K562 (cell line): ENCODE data around the gene WLS. TPM values are rescaled to one million over a fixed set of nuclear protein-coding genes. Genes with fewer than 3 reads are reported as not detected.

Experiments used
- ATAC-seq: fragments of 200-7000 bp; cut with Tn5 transposase; 3 replicates; pipeline ENCODE4 v1.9.1; 2020; ENCODE audit warnings: moderate library complexity
- BruUV-seq: library from RNA; stranded (reverse); fragments of 400-500 nt; replicated peaks from 2 replicates; lab custom pipeline; 2021; lab: Mats Ljungman, UMichigan
- CTCF ChIA-PET: fragments of 300-600 bp; formaldehyde crosslinking; extraction: SDS; loops from one replicate; lab custom pipeline; 2021; ENCODE audit warnings: low intra/inter-chr PET ratio; lab: Yijun Ruan, JAX
- POLR2A ChIA-PET: fragments of 300-600, 350-650 bp; sonication (Branson Sonifier 250); formaldehyde crosslinking; extraction: SDS; loops from one replicate; lab custom pipeline; 2021; ENCODE audit warnings: antibody characterized with exemption, inconsistent platforms; lab: Yijun Ruan, JAX
- DNase-seq, 4 experiments: peaks; one replicate each; pipeline versions ENCODE4 v3.0.0 to v3.0.0-alpha.2; 2011 to 2018; ENCODE audit warnings: low spot score in 3 of 4, mixed read lengths in 3 of 4; ENCODE audit errors: extremely low read depth in 1 of 4
- FAIRE-seq: peaks from 2 replicates; lab custom pipeline; 2011; peaks lifted over from hg19 to GRCh38; lab: Jason Lieb, UNC
- H2AFZ ChIP-seq: 2 replicates; pipeline ENCODE4 v1.6.0; 2011; ENCODE audit warnings: low read depth, low read length, control low read depth, inconsistent platforms
- H3K27ac ChIP-seq: fragments of 200-600 bp; 3 replicates; pipeline ENCODE4 v1.8.0; 2011; ENCODE audit warnings: low read depth, mild to moderate bottlenecking, control low read depth, inconsistent platforms, low read length, moderate library complexity, mixed read lengths; ENCODE audit errors: extremely low read depth
- H3K27me3 ChIP-seq, 2 experiments: fragments of 300-600 bp in 1 of 2; 2 replicates in 1 of 2; 3 replicates in 1 of 2; pipeline versions ENCODE4 v1.6.0 to v1.8.0; 2011; ENCODE audit warnings: inconsistent platforms in 2 of 2, low read length in 2 of 2, mild to moderate bottlenecking in 1 of 2, mixed read lengths in 1 of 2, moderate library complexity in 1 of 2; ENCODE audit not compliant: control insufficient read depth in 2 of 2, insufficient read depth in 2 of 2
- H3K36me3 ChIP-seq: fragments of 300-600 bp; 3 replicates; pipeline ENCODE4 v1.8.0; 2011; ENCODE audit warnings: mild to moderate bottlenecking, low read length, inconsistent platforms; ENCODE audit not compliant: control insufficient read depth, insufficient read depth
- H3K4me1 ChIP-seq, 2 experiments: fragments of 200-600 bp in 1 of 2; replicated peaks in 1 of 2; 2 replicates in 1 of 2; 3 replicates in 1 of 2; pipeline versions ENCODE4 v1.5.1 to v1.8.0; 2011; ENCODE audit warnings: inconsistent platforms in 2 of 2, low read length in 2 of 2, mild to moderate bottlenecking in 1 of 2, mixed read lengths in 1 of 2, moderate library complexity in 1 of 2; ENCODE audit not compliant: control insufficient read depth in 2 of 2, insufficient read depth in 2 of 2
- H3K4me2 ChIP-seq: 2 replicates; pipeline ENCODE4 v1.6.1; 2011; ENCODE audit warnings: low read length, control low read depth, inconsistent platforms, mixed read lengths; ENCODE audit not compliant: insufficient read depth
- H3K4me3 ChIP-seq: fragments of 200-600 bp; sonication (generic), shearing (Covaris generic); 2 replicates; pipeline ENCODE4 v1.5.1; 2016; ENCODE audit warnings: control low read depth, inconsistent platforms
- H3K79me2 ChIP-seq: fragments of 200-600 bp; 3 replicates; pipeline ENCODE4 v1.8.0; 2011; ENCODE audit warnings: low read length, inconsistent platforms; ENCODE audit not compliant: control insufficient read depth, insufficient read depth
- H3K9ac ChIP-seq, 2 experiments: 2 replicates each; pipeline versions ENCODE4 v1.6.0 to v1.6.1; 2011; ENCODE audit warnings: low read depth in 2 of 2, low read length in 2 of 2, control low read depth in 1 of 2, inconsistent platforms in 1 of 2, mild to moderate bottlenecking in 1 of 2, mixed read lengths in 1 of 2; ENCODE audit not compliant: insufficient read depth in 1 of 2
- H3K9me1 ChIP-seq: one replicate; pipeline ENCODE4 v1.6.0; 2011; ENCODE audit warnings: inconsistent platforms, mild to moderate bottlenecking, low read length, moderate library complexity; ENCODE audit not compliant: control insufficient read depth, insufficient read depth
- H3K9me3 ChIP-seq: replicated peaks from 2 replicates; pipeline ENCODE4 v1.5.1; 2011; ENCODE audit warnings: low read depth, low read length, inconsistent platforms; ENCODE audit not compliant: control insufficient read depth, insufficient read depth
- H4K20me1 ChIP-seq: replicated peaks from 2 replicates; pipeline ENCODE4 v1.6.1; 2011; ENCODE audit warnings: low read length, inconsistent platforms, mixed read lengths; ENCODE audit not compliant: control insufficient read depth, insufficient read depth
- ELF2 ChIP-seq: fragments of 250-450 bp; sonication (Bioruptor Pico); IDR thresholded peaks from 2 replicates; pipeline ENCODE4 v1.5.0; 2021; ENCODE audit warnings: mild to moderate bottlenecking
- PYGO2 ChIP-seq: fragments of 450-650 bp; IDR thresholded peaks from 2 replicates; pipeline ENCODE4 v1.6.1; 2016; ENCODE audit warnings: mild to moderate bottlenecking, missing genetic modification characterization, moderate library complexity, missing compliant biosample characterization
- SREBF2 ChIP-seq: sonication (generic); formaldehyde crosslinking; IDR thresholded peaks from 2 replicates; pipeline ENCODE4 v1.4.0; 2020; ENCODE audit warnings: mild to moderate bottlenecking, missing genetic modification reagents
- ZNF354B ChIP-seq: fragments of 250-450 bp; sonication (Bioruptor Pico); IDR thresholded peaks from 2 replicates; pipeline ENCODE4 v1.4.0; 2020
- ZNF696 ChIP-seq: fragments of 250-450 bp; sonication (Bioruptor Pico); conservative IDR thresholded peaks from 2 replicates; pipeline ENCODE4 v1.4.0; 2020; ENCODE audit warnings: mild to moderate bottlenecking, moderate library complexity
- WGBS: fragments of 100-300 bp; shearing (Covaris generic); methylation state at CpG from one replicate; pipeline ENCODE4 v1.1.6; 2016; ENCODE audit warnings: low coverage, mixed read lengths; ENCODE audit not compliant: insufficient coverage; ENCODE audit errors: missing lambda C conversion rate; 5-methylcytosine and 5-hydroxymethylcytosine counted together
- in situ Hi-C: fragments of 300-500 bp; cut with MboI; formaldehyde crosslinking; loops from 4 replicates; pipeline ENCODE4 v1.15.0; 2018; ENCODE audit warnings: inconsistent platforms, mixed read lengths
- intact Hi-C: fragments of 100-400 bp; cut with micrococcal nuclease; formaldehyde crosslinking; loops from 2 replicates; pipeline ENCODE4 v1.14.2; 2022
- polyA plus RNA-seq, 8 experiments: library from polyadenylated mRNA; depleted of rRNA in 4 of 8; stranded (reverse) in 5 of 8; unstranded in 3 of 8; fragments of >200 nt; fragmentation: Nextera tagmentation in 2 of 8; fragmentation: Illumina TruSeq in 1 of 8; extraction: Ambion mirVana in 2 of 8; extraction: Trizol in 1 of 8; gene quantifications; 2 replicates each; pipeline versions ENCODE4 v1.2.1 to v1.2.3, GENCODE V29; 2011 to 2014; ENCODE audit warnings: inconsistent platforms in 1 of 8, missing spikeins in 1 of 8
- total RNA-seq, 7 experiments: library from RNA; depleted of rRNA in 6 of 7; stranded (reverse); fragments of >200 nt in 6 of 7; fragmentation: Illumina TruSeq in 2 of 7; extraction: Trizol in 2 of 7; gene quantifications; 2 replicates each; pipeline versions ENCODE4 v1.2.1 to v1.2.3, GENCODE V29; 2011 to 2021; ENCODE audit warnings: low replicate concordance in 1 of 7

WLS gene
- total and polyA plus RNA-seq, 9 of the 15 experiments (the other 6 are each of a cell fraction or from before 2014, with no cell fraction given), result 0.47 TPM; not detected in 8

DNA sequence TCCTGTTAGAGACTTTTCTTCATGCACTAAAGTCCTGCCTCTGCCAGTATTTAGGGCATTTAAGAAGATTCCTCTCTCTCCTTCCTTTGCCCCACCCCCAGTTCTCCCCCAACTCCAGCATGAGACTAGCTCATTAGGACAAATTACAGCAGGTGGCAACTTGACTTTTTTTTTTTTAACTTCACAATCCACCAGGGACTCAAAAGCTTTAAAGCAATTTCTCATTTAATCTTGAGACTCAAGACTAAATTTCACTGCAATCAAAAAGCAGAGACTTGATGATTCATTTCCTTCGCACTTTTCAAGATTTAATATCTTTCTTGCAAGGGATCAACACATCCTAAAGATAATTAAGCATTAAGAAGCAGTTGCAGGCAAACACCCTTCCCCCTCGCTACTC, 74.9 kb downstream of the WLS start:
- Histone ChIP-seq H4K20me1 (no peaks in the 10 kb centered on the region; the same call in 1 of the 2 replicates), H3K9ac (no peak overlapping the region), H3K9me1 (no peaks in the 10 kb centered on the region), H3K79me2 (no peaks in the 10 kb centered on the region), H3K27ac (no peak overlapping the region), H3K27me3 (peaks cover under 1 to 8% of the 10 kb centered on the region in 2 experiments; a peak in 2 of 5 replicates), H3K4me1 (no peaks in the 10 kb centered on the region), H3K4me2 (no peak overlapping the region), H3K4me3 (no peak overlapping the region), H3K36me3 (no peaks in the 10 kb centered on the region), H2AFZ (no peak overlapping the region), H3K9me3 (no peaks in the 10 kb centered on the region)
- in situ Hi-C loops, result no loop called here
- ATAC-seq (no peak), FAIRE-seq (no peak), DNase-seq (no peak)
- no peak for TF ChIP-seq ZNF354B
- TF ChIP-seq ZNF696 (CRISPR knock-in tag), result no peak
- ChIA-PET CTCF (no interaction called here), POLR2A (no interaction called here)
- BruUV-seq, result no TSS peak
- WGBS, result 0% methylated on average over 2 of the region's 2 CpGs
- intact Hi-C loops, result no loop called here

DNA sequence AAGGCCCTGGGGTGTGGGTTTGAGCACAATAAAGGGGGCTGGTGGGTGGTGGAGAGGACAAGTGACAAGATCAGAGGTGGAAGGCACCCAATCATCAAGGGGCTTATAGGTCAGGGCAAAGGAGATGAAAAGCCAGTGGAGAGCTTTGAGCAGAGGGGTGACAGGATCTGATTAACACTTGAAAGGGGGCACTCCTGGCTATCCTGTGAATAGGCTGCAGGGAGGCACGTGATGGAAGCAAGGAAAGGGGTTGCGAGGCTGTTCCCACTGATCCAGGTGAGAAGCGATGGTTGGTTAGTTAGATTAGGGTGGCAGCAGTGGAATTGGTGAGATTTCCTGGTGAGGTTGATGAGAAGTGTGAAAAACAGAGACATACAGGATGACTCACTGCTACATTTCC, 80.6 kb downstream of the WLS start:
- no peaks in the 10 kb centered on the region for H3K9me3 ChIP-seq
- no peaks in the 10 kb centered on the region for H3K4me1 ChIP-seq
- no peaks in the 10 kb centered on the region for H3K9me1 ChIP-seq
- no TSS peak for BruUV-seq
- H3K4me3 ChIP-seq, result no peak overlapping the region
- H4K20me1 ChIP-seq, result no peaks in the 10 kb centered on the region
- H3K27ac ChIP-seq, result no peak overlapping the region
- no peak for DNase-seq
- no peak for TF ChIP-seq PYGO2 (tag)
- no peak for TF ChIP-seq SREBF2 (CRISPR knock-in tag)
- TF ChIP-seq ELF2 (CRISPR knock-in tag), result no peak
- TF ChIP-seq, all 486 proteins: peak for 0
- no peak overlapping the region for H3K9ac ChIP-seq
- POLR2A ChIA-PET, result no interaction called here
- in situ Hi-C loops (no loop called here), intact Hi-C loops (no loop called here)
- H3K79me2 ChIP-seq, result no peaks in the 10 kb centered on the region
- no peak overlapping the region for H3K4me2 ChIP-seq
- ATAC-seq (no peak), FAIRE-seq (no peak)
- no peaks in the 10 kb centered on the region; a peak in 1 of 5 replicates for H3K27me3 ChIP-seq
- H3K36me3 ChIP-seq, result no peaks in the 10 kb centered on the region
- H2AFZ ChIP-seq, result no peak overlapping the region
- 0% methylated on average over 3 of the region's 3 CpGs for WGBS
- CTCF ChIA-PET, result no interaction called here
